Suppressor macrophage treated with lipopolysaccharide for 1 hour (primary cell): Measurements from ENCODE around the gene TRPM2.

Source experiments
- DNase-seq, 3 donors: peaks; one replicate each; pipeline ENCODE4 v3.0.0-alpha.2; 2020 to 2022

Gene TRPM2

DNA sequence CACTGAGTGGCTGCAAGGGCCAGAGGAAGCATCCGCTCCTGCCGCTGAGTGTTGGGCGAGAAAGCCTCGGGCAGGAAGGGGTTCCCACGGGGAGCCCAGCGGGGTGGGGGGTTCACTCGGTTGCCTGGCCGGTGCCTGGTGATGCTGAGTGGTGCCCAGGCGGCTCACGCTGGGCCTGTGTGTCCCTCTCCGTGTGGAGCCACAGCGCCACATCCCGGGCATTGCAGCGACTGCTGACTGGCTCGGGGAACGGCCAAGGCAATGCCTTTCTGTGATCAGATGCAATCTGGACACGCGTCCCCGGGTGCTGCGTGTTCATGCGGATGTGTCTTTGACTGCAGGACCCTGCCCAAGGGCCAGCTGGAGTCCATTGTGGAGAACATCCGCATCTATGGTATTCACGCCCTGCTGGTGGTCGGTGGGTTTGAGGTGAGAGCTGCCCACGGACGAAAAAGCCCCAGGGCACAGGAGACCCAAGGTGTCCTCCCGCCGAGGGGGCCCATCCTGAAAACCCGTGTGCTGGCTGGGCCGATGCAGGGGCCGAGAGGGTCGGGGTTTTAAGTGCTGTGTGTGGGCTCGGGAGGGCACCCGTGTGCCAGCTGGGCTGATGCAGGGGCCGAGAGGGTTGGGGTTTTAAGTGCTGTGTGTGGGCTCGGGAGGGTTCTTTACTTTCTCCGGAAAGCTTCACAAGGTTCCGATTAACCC lies 30.6 kb upstream of the TRPM2 start:
- DNase-seq = no peak

DNA sequence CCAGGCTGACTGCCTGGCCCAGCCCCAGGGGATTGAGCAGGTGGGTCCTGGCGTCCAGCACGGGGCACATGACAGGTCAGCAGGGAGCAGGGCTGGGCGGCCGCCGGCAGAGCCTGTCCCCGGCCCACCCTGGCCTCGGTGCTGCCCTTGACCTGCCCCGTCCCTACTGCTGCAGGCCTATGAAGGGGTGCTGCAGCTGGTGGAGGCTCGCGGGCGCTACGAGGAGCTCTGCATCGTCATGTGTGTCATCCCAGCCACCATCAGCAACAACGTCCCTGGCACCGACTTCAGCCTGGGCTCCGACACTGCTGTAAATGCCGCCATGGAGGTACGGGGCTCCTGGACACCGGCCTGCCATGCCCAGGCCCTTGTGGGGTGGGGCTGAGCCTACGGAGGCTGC lies 29.8 kb upstream of the TRPM2 start:
- DNase-seq = no peak

DNA sequence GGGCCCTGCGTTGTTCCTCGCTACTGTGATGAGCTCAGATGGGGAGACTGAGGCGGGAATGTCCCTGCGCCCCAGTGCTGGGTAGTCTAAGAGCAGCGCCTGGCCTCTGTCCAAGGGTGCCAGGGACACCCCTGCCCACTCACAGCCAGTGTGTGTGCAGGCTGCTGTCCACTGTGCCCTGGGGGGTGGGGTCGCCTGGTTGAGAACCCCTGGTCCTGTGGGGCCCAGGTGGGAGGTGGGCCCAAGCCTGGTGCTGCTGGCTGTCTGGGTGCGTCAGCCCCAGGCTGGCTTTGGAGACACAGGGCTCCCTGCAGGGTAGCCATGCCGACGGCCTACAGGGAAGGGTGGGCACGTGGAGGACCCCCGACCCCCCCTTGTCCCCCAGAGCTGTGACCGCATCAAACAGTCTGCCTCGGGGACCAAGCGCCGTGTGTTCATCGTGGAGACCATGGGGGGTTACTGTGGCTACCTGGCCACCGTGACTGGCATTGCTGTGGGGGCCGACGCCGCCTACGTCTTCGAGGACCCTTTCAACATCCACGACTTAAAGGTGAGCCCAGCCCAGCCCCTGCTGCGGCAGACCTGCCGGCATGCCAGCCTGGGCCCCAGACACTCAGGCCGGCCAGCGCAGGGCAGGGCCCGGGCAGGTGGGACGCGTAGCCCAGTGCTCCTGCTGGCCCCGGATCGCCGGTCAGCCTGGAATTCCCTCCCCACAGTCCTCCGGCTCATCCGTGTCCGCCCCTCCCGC lies 29.1 kb upstream of the TRPM2 start:
- no peak for DNase-seq

DNA sequence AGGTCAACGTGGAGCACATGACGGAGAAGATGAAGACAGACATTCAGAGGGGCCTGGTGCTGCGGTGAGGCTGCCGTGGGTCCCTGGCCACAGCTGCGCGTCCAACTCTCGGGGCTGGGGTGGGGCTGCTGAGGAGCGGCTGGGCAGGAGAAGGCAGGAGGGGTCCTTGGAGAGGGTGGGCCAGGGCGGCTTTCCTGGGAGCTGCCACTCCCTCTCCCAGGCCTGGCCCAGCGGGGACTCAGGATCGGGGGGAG lies 28.6 kb upstream of the TRPM2 start:
- DNase-seq = no peak

DNA sequence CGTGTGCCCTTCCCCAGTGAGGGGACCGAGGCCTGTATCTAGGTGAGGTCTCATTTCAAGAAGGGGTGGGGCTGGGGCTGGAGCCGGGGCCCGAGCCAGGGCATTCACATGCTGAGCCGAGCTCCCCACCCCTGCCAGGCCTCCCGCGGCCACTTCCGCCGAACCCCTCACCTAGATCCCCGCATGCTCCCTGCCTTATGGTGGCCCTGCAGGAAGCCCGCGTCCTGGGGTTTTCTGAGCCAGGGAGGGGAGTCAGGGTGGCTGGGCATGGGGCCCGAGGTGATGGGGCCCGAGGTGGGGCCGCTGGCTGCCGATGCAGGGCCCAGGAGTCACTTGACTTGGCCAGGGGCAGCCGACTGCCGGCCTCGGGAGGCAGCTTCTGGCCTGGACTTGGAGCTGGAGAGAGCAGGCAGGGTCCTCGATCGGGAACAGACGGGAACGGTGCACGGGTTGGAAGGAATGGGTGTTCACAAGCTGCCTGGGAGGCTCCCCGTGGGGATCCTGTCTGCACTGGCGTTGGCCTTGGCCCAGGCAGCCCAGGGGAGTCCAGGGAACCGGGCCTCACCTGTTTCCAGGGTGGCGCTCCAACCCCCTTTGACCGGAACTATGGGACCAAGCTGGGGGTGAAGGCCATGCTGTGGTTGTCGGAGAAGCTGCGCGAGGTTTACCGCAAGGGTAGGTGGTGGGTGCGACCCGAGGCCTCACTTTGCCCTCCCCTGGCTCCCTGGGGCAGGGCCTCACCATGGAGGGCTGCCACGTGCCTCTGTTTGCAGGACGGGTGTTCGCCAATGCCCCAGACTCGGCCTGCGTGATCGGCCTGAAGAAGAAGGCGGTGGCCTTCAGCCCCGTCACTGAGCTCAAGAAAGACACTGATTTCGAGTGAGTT lies 27.8 kb upstream of the TRPM2 start:
- no peak for DNase-seq

DNA sequence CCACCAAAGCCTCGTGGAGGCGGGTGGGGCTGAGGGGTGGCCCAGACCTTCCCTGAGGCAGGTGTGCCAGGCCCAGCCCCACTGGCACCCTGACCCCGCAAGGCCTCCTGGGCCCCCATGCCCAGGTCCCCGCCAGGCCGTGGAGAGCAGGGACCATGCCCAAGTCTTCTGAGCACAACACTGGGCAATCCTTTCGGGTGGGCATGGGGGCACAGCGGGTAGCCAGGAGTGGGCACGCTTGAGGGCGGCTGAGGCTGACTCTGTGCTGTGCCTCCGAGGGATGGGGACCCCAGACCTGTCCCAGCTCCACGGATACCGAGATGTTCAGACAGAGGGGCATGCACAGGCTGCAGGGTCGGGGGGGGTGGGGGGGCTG lies 27.2 kb upstream of the TRPM2 start:
- no peak for DNase-seq

DNA sequence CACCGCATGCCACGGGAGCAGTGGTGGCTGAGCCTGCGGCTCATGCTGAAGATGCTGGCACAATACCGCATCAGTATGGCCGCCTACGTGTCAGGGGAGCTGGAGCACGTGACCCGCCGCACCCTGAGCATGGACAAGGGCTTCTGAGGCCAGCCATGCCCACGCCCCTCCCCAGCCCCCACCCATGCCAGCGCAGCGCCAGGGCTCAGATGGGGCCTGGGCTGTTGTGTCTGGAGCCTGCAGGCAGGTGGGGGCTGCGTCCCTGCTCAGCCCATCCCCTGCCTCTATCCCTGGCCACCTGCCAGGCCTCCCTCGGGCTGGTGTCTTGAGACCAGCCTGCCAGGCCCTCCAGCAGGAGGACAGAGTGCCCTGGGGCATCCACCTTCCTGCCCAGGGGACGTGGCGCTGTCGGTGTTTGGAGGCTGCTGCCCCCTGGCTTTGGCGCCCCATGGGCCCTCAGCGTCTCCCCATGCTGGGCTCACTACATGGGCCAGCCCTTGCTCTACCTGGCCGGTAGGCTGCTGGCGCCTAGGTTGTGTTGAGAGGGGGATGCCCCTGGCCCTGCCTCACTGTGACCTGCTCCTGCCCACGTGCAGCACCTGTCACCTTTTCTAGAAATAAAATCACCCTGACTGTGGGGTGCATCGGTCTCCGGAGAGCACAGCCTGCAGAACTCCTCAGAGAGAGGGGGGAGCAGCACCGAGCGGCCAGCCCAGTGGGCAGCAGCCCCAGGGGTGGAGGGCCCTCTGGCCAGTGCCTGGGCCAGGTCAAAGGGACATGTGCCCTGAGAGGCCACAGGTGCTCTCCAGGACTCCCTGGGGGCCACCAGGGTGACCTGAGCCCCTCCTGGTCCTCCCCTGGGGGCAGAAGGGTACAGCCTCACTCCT lies 26.5 kb upstream of the TRPM2 start:
- no peak for DNase-seq

DNA sequence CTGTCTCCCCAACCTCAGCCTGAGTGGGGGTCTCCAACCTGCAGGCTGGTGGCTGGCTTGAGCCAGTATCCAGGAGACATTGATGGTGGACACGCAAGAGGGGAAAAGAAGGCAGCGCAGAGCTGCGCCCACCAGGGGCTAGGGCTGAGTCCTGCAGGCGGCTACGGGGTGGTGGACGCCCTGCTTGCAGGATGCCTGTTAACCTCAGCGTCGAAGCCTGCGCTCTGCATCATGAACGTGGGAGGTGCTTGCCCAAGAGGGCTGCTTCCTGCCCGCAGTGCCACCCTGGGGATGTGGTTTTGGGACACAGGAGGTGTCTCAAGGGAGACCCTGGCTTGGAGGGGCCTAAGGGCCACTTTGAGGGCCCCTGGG lies 25.8 kb upstream of the TRPM2 start:
- DNase-seq = no peak

DNA sequence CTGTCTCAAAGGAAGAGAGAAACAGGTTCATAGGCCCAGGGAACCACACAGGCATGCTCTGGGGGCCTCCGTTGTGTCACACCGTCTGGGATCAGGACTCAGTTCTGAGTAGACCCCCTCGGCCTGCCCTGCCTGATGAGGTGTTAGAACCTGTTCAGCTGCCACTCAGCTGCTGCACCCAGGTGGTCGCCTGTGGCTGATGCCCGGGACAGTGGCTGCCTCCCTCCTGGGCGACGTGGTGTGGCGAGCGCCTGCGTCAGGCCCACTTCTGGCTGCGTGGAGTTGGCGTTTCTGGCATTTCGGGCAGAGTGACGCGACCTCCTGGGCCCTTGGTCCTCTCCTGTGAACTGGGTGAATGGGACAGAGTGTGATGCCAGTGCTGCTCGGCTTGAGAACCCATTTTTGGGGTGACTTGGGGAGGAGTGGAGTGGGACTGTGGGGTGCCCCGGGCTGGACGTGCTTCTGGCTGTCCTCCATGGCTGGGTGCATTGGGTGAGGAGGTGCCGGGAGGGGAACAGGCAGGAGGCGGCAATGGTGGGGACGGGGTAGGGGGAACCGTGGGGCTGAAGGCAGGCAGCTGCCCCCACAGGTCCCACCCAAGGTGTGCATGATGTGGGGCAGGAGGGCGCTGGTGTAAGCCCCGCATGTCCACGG lies 25.1 kb upstream of the TRPM2 start:
- no peak for DNase-seq

DNA sequence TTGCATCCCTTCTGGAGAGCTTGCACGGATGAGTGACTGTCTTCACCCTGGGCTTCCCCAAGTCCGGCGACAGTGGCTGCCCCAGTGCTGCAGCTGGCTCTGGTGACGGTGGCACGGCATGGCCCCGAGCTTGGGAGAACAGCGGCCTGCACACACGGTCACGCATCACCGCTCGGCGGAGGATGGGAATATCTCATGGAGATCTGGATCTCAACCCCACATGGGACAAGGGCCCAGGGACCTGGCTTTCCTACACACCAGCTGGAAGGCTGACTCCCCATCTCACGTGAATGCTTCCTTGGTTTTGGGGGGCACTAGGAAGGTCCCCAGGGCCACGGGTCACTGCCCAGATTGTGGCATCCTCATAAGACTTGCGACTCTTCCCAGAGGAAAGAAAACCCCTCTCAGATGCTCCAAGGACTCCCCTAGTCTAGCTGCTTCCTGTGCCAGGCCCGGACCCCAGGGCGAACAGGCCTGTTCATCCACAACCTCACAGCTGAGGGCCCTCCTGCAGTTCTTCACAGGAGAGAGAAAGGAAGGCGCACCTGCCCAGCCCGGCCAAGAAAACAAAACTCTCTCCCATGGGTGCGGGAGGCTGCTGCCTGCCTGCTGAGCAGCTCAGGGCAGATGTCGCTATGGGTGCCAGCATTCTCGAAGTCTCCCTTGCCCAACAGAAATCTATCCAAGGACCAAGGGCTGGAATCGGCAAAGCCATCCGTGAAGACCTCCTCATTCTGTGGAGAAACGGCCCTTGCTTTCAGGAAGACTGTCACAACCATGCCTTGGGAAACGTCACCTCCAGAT lies 24.1 kb upstream of the TRPM2 start:
- DNase-seq = no peak

DNA sequence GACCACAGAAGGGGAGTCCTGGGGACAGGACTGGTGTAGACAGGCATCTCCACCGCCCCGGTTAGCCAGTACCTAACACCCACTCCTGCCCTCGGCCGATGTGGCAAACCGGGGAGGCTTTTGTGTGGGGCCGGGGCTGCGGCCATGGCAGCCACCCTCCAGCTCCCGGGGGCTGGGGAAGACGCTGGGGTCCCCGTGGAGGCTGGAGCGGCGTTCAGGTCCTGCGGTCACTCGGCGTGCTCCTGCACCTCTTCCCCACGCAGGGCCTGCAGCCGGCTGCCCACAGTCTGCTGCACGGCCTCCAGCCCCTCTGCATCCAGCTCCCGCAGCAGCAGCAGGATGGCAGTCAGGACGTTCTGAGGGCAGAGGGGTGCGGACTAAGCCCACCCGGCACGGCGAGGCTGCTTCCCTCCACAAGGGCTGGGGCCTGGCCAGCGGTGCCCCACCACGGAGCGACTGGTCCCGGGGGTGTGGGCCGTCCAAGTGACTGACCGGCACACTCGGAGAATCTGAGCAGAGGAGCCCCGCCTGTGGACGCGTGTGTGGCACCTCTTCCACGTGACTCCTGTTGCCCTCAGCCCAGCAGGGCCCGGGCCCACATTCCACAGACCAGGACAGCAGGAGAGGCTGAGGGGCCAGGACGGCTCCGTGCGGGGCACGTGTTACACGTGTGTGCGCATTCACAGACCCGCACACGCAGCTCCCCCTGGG lies 23.3 kb upstream of the TRPM2 start:
- DNase-seq = no peak

DNA sequence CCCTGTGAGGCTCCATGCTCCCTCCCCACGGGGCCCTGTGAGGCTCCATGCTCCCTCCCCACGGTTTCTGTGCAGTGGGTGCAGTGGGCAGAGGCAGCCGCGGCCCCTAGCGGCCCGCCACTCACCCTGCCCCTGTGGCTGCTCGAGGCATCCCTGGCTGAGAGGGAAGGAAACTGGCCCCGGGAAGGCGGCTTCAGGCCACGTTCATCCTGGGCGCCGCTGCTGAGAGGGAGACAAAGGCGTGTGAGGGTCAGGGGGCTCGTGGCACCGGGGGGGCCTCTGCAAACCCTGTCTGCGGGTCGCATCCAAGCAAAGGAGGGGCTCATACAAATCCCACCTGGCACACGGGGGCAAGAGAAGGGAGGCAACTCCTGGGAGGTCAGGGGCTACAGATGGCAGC lies 22.7 kb upstream of the TRPM2 start:
- no peak for DNase-seq

DNA sequence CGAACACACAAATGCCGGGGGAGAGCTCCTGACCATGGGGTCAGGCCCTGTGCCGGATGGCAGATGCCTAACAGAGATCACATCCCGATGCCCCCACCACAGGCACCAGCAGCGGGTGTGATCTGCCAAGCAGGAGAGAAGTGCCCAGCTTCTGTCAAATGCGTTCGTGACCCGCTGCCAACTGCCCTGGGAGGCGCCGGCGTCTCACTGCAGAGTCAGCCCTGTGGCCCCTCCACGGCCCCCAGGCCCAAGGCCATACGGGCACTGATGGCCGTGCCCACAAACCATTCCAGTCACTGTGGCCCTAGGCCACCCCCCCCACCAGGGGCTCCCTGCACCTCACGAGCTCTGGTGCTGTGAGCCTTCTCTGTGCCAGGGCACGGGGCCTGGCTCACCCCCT lies 22.2 kb upstream of the TRPM2 start:
- DNase-seq = no peak

DNA sequence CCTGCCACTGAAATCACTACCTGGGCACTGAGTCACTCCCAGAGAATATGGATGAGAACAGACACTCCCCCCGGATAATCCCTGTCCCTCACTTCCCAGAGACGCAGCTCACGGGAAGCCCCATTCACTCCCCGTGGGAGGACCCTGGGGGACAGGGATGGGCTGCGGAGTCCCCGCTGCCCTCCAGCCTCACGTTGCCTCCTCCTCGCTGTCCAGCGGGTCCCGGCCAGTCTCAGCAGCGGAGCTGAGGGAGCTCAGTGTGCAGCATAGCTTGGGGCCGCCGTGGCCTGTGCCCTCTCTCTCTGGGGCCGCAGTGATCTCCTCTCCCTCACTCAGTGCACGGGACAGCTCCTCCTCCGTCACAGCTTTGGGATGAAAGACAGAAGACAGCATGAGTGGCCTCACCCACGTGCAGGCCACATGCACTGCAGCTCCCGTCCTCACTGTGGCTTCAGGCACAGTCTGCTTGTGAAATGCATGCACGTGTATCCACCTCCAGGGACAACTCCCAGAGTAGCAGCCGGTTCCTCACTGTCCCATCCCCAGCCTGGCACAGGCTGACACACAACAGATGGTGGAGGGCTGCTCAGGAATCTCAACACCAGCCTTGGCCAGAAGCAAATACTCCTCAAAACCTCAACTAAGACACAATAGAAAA lies 21.6 kb upstream of the TRPM2 start:
- no peak for DNase-seq

DNA sequence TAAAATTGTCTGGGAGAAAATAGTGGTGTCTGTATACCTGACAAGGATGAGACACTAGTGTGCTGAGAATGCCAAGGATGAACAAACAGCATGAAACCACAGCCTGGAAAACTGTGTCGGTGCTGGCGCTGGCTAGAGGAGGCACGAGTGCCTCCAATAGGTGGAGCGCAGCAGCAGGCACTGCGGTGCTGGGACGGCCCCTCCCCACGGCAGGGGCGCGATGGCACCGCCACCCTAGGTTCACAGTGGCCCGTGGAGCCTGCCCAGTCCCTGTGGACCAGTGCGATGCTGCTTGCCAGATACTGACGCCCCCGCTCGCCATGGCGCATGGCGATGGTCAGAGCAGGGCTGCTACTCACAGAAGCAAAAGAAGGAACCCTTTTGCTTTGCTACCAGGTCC lies 21.0 kb upstream of the TRPM2 start:
- no peak for DNase-seq

DNA sequence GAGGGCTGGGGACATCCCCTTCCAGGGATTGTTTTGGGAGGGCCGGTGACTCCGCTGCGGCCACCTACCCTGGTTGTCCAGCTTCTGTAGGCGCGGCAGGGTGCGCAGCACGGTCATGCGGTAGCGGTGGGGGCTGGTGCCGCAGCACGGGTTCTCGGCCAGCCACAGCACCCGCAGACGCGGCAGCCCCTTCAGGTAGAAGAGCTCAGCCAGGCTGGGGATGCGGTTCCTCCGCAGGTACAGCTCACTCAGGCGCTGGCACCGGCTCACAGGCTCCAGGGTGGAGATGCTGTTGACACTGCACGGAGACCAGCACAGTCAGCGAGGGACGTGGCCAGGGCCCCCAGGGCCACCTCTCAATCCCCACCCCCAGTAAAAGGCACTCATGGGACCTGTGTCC lies 20.5 kb upstream of the TRPM2 start:
- no peak for DNase-seq

DNA sequence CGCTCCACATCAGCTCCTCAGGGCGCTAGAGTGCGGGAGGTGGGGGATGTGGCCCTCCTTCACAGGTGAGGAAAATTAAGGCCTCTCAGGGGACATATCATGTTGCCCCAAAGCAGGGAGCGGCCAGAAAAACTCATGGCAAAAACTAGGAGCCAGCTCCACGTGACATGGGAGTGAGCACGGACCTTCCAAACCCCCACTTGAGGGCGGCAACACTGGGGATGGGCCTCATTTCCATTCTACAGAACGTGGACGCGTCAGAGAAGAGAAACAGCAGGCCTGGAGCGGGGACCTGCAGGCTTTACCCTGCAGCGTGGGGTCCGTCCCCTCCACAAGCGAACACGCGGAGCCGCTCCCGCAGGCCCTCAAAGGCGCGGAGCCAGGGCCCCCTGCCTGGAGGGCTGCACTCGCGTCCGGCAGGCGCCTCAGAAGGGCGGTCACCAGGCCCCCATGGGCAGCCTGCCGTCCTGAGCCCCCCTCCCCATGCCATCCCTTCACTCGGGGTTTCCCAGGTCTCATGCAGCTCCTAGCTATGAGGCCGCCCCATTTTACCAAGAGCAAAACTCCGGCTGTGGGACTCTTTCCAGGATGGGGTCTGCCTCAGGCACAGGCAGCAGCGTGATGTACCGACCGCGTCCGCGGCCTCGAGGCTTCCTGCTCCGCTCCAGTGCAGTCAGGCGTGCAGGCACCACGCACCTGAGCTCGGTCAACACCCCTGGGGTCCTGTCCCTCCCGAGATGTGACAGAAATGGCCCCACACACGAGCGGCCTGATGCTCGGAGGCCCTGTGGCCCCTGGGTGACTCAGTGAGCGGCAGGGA lies 19.7 kb upstream of the TRPM2 start:
- DNase-seq = no peak

DNA sequence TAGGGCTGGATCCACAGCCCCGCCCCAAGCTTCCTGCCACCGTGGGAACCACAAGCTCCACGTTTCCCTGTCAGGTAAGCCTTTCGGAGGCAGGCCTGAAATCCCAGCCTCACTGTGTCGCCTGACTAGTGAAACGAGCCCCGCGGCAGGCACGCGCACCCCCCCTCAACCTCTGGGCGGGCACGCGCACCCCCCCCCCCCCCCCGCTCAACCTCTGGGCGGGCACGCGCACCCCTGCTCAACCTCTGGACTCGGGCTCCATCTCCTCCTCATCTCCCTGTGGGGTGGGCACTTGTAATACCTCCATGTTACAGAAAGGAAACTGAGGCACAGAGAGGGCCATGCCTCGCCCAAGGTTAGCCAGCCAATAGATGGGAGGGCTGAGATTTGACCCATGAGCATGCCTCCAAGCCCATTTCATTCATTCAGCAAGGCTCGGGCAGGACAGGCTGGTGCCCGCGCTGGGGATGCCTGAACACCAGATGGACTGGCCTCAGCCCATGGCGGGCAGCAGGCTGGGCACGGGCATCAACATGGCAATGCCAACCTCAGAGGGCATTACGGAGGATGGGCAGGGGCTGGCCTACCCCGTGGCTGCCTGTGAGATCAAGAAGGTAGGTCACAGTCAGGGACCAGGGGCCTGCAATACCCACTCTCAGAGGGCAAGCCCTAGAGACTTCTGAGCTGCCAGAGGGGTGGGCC lies 18.9 kb upstream of the TRPM2 start:
- no peak for DNase-seq
